Measurements from ENCODE around the gene CLEC11A. TPM values are rescaled to one million over a fixed set of nuclear protein-coding genes. Genes with fewer than 3 reads are reported as not detected.

CLEC11A gene
- total and polyA plus RNA-seq, 2 experiments from 2014 or later: 122 to 164 TPM

DNA sequence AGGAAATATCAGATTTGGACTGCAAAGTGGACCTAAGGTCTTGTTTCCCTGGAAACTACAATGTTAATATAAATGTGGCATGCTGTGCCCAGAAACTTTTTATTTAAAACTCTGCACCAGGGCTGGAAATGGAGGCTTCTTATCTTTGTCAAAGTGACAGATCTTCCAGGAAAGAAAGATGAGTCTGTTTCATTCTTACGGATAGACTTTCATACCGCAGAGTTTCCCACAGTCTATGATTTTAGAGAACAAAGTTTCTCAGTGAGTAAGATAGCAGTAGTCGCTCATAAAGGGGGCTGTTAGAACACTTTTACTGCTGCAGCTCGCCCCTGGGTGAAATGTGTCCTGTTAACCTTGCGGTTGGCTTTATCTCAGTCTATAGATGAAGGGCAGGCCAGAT, 6.7 kb downstream of the CLEC11A start:
- Histone ChIP-seq H3K79me2 (ENCODE audit: insufficient read depth) (peaks cover 15% of the 10 kb centered on the region), H4K20me1 (ENCODE audit: insufficient read depth) (no peaks in the 10 kb centered on the region), H3K27me3 (replicated peaks; ENCODE audit: insufficient read depth) (peaks cover 19% of the 10 kb centered on the region), H3K9me2 (ENCODE audit: insufficient read depth) (no peaks in the 10 kb centered on the region), H3K9ac (no peak overlapping the region), H3F3A (ENCODE audit: insufficient read depth) (no peaks in the 10 kb centered on the region), H3K9me3 (ENCODE audit: low read depth) (no peaks in the 10 kb centered on the region), H3K4me1 (ENCODE audit: insufficient read depth) (peaks cover 5% of the 10 kb centered on the region; the same call in 1 of the 2 replicates), H3K4me3 (no peak overlapping the region), H3K27ac (no peak overlapping the region), H3K36me3 (ENCODE audit: low read depth) (no peaks in the 10 kb centered on the region), H2AFZ (no peak overlapping the region), H3K4me2 (ENCODE audit: unreplicated experiment) (no peak overlapping the region)
- TF ChIP-seq EZH2phosphoT487 (IDR thresholded peaks at IDR 0.05; ENCODE audit: insufficient read depth, low read depth) (no peak), EZH2 (IDR thresholded peaks at IDR 0.05; ENCODE audit: insufficient read depth, poor library complexity, severe bottlenecking) (no peak)
- no peak for DNase-seq
- WGBS, 2 experiments (ENCODE audit: low coverage in 1 of 2, low lambda C conversion rate in 2 of 2, missing lambda C conversion rate in 2 of 2): 71 to 73% methylated on average over 5 of the region's 5 CpGs
- in situ Hi-C loops (cut with MboI): no loop called here

DNA sequence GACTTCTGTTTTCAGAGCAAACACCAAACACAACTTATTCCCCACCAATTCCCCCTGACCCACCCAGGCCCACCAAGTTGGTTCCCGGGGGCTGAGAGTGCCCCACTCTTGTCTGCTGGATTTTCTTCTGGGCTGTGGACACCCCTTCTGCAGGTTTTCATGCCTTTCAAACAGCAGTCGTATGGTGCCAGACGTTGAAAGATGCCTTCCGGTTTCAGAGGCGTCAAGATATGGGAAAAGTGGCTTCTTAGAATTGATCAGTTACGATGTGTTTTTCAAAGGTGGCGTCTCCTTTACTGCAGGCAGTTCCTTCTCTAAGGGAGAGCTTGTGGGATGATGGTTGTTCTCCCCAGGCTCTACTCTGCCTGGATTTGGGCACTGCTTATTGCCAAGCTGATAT, 12.7 kb downstream of the CLEC11A start:
- Histone ChIP-seq H3K4me2 (ENCODE audit: unreplicated experiment) (no peak overlapping the region), H3K79me2 (ENCODE audit: insufficient read depth) (no peaks in the 10 kb centered on the region), H3K27me3 (replicated peaks; ENCODE audit: insufficient read depth) (peaks cover 60% of the 10 kb centered on the region), H3F3A (ENCODE audit: insufficient read depth) (no peaks in the 10 kb centered on the region), H3K9ac (no peak overlapping the region), H3K27ac (no peak overlapping the region), H3K4me3 (no peak overlapping the region), H2AFZ (no peak overlapping the region), H3K9me3 (ENCODE audit: low read depth) (no peaks in the 10 kb centered on the region), H3K4me1 (ENCODE audit: insufficient read depth) (no peaks in the 10 kb centered on the region), H4K20me1 (ENCODE audit: insufficient read depth) (no peaks in the 10 kb centered on the region), H3K36me3 (ENCODE audit: low read depth) (no peaks in the 10 kb centered on the region), H3K9me2 (ENCODE audit: insufficient read depth) (no peaks in the 10 kb centered on the region)
- in situ Hi-C loops (cut with MboI): no loop called here
- no peak for DNase-seq
- TF ChIP-seq EZH2phosphoT487 (IDR thresholded peaks at IDR 0.05; ENCODE audit: insufficient read depth, low read depth): no peak
- TF ChIP-seq EZH2 (IDR thresholded peaks at IDR 0.05; ENCODE audit: insufficient read depth, poor library complexity, severe bottlenecking): no peak
- 41 to 43% methylated on average over 7 of the region's 7 CpGs for WGBS, 2 experiments (ENCODE audit: low coverage in 1 of 2, low lambda C conversion rate in 2 of 2, missing lambda C conversion rate in 2 of 2)

DNA sequence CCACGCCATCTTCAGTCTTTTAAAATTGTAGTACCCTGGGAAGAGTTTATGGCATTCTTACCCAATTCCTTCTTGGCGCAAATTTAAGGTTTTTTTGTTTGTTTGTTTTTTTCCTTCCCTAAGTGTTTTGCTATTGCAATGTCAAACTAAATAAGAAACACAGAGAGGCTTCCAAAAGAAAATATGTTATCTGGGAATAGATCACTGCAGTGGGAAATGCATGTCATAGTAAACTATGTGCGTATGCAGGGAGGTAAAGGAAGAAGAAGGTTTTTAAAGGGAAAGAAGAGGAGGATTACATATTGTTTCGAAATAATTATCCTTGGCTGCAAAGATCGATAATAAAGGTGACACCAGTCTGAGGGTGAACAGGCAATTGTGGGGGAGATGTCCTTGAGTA, 13.2 kb downstream of the CLEC11A start:
- H3K4me1 ChIP-seq (ENCODE audit: insufficient read depth): no peaks in the 10 kb centered on the region
- no peak overlapping the region for H3K9ac ChIP-seq
- H4K20me1 ChIP-seq (ENCODE audit: insufficient read depth): no peaks in the 10 kb centered on the region
- no peak overlapping the region for H3K4me3 ChIP-seq
- no peaks in the 10 kb centered on the region for H3K79me2 ChIP-seq (ENCODE audit: insufficient read depth)
- H3K36me3 ChIP-seq (ENCODE audit: low read depth): no peaks in the 10 kb centered on the region
- H2AFZ ChIP-seq: no peak overlapping the region
- in situ Hi-C loops (cut with MboI): no loop called here
- H3K9me3 ChIP-seq (ENCODE audit: low read depth): no peaks in the 10 kb centered on the region
- peaks cover 60% of the 10 kb centered on the region for H3K27me3 ChIP-seq (replicated peaks; ENCODE audit: insufficient read depth)
- TF ChIP-seq EZH2 (IDR thresholded peaks at IDR 0.05; ENCODE audit: insufficient read depth, poor library complexity, severe bottlenecking): no peak
- TF ChIP-seq EZH2phosphoT487 (IDR thresholded peaks at IDR 0.05; ENCODE audit: insufficient read depth, low read depth): no peak
- WGBS, 2 experiments (ENCODE audit: low coverage in 1 of 2, low lambda C conversion rate in 2 of 2, missing lambda C conversion rate in 2 of 2): 12 to 13% methylated on average over 5 of the region's 5 CpGs
- no peaks in the 10 kb centered on the region for H3F3A ChIP-seq (ENCODE audit: insufficient read depth)
- H3K9me2 ChIP-seq (ENCODE audit: insufficient read depth): no peaks in the 10 kb centered on the region
- DNase-seq: no peak
- no peak overlapping the region for H3K4me2 ChIP-seq (ENCODE audit: unreplicated experiment)
- H3K27ac ChIP-seq: no peak overlapping the region

DNA sequence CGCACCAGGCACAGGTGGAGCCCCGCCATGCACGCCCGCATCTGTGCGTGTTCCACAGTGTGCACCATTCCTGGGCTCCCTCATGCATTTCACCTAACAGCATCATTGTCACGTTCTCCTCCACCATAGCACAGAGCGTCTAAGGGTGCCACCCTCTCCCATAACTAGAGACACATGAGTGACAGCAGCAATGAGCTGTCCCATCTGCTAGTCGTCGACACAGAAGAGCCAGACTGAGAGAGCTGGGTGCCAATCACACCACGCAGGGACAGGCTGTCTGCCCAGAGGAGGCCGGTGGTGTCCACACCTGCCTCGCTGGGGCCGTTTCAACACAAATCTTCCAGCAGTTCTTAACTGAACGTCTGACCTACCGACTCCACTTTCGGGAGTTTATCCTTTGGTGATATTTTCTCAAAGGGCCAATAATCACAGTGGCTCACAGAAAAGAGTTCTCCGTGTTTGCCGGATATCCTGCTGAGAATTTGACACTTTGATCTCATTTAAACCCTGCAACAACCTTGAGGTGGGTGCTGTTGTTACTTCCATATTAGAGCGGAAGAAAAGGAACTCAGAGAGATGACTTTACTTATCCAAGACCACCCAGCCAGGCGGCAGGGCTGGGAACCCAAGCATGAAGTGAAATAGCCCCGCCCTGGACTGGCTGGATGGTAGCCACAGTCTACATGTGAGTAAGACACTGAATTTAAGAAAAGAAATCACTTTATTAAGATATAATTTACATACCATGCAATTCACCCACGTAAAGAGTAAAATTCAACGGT, 16.2 kb downstream of the CLEC11A start:
- 39 to 48% methylated on average over 23 of the region's 23 CpGs for WGBS, 2 experiments (ENCODE audit: low coverage in 1 of 2, low lambda C conversion rate in 2 of 2, missing lambda C conversion rate in 2 of 2)
- DNase-seq: no peak
- H3K9ac ChIP-seq: no peak overlapping the region
- no peaks in the 10 kb centered on the region for H3K79me2 ChIP-seq (ENCODE audit: insufficient read depth)
- H3K27me3 ChIP-seq (replicated peaks; ENCODE audit: insufficient read depth): peaks cover 46% of the 10 kb centered on the region
- H3K4me3 ChIP-seq: no peak overlapping the region
- no peaks in the 10 kb centered on the region for H3K36me3 ChIP-seq (ENCODE audit: low read depth)
- TF ChIP-seq EZH2 (IDR thresholded peaks at IDR 0.05; ENCODE audit: insufficient read depth, poor library complexity, severe bottlenecking) (no peak), EZH2phosphoT487 (IDR thresholded peaks at IDR 0.05; ENCODE audit: insufficient read depth, low read depth) (no peak)
- H3K4me2 ChIP-seq (ENCODE audit: unreplicated experiment): no peak overlapping the region
- H4K20me1 ChIP-seq (ENCODE audit: insufficient read depth): no peaks in the 10 kb centered on the region
- no peaks in the 10 kb centered on the region for H3K4me1 ChIP-seq (ENCODE audit: insufficient read depth)
- H3K9me3 ChIP-seq (ENCODE audit: low read depth): no peaks in the 10 kb centered on the region
- H3F3A ChIP-seq (ENCODE audit: insufficient read depth): no peaks in the 10 kb centered on the region
- no peak overlapping the region for H3K27ac ChIP-seq
- no peaks in the 10 kb centered on the region for H3K9me2 ChIP-seq (ENCODE audit: insufficient read depth)
- in situ Hi-C loops (cut with MboI): no loop called here
- H2AFZ ChIP-seq: no peak overlapping the region

Measured in GM23248 (cell line).